Spleen (tissue), 7 donors: ENCODE measurements around the gene CYP4F22.

Experiments used
- POLR2AphosphoS5 ChIP-seq, 3 donors: sonication (generic); formaldehyde crosslinking; IDR thresholded peaks; one replicate each; pipeline ENCODE4 v1.5.1; 2017; ENCODE audit warnings: antibody characterized with exemption in 3 of 3
- TF ChIP-seq, protein P1 (sequence below), 11 experiments: fragments of 200-600 bp in 7 of 11; fragments of 450-650 bp in 4 of 11; sonication (generic) in 4 of 11; IDR thresholded peaks in 8 of 11; conservative IDR thresholded peaks in 3 of 11; 1 replicate in 7 of 11; 2 replicates in 4 of 11; pipeline versions ENCODE4 v1.4.0 to v1.8.0; 2016 to 2021; ENCODE audit warnings: antibody characterized with exemption in 11 of 11, inconsistent platforms in 4 of 11, mild to moderate bottlenecking in 1 of 11
- donor health status: DM: no; HTN: no; CAD: no; lungs with moderate emphysema.
- donor health status: DM: no; HTN: no; CAD: no.
- donor health status: DM: no; HTN: no; CAD: no.

DNA sequence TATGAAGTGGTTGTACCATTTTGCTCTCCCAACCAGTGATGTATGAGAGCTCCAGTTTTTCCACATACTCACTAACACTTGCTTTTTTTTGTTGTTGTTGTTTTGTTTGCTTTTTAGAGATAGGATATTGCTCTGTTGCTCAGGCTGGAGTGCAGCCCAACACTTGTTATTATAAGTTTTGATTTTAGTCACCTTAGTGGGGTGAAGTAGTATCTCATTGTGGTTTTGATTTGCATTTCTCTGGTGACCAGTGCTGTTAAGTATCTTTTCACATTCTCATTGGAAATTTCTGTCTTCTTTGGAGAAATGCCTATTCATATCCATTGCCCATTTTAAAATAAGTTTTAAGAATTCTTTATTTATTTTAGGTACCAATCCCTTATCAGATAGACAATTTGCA lies 31.3 kb downstream of the CYP4F22 start:
- TF ChIP-seq, protein P1, sequence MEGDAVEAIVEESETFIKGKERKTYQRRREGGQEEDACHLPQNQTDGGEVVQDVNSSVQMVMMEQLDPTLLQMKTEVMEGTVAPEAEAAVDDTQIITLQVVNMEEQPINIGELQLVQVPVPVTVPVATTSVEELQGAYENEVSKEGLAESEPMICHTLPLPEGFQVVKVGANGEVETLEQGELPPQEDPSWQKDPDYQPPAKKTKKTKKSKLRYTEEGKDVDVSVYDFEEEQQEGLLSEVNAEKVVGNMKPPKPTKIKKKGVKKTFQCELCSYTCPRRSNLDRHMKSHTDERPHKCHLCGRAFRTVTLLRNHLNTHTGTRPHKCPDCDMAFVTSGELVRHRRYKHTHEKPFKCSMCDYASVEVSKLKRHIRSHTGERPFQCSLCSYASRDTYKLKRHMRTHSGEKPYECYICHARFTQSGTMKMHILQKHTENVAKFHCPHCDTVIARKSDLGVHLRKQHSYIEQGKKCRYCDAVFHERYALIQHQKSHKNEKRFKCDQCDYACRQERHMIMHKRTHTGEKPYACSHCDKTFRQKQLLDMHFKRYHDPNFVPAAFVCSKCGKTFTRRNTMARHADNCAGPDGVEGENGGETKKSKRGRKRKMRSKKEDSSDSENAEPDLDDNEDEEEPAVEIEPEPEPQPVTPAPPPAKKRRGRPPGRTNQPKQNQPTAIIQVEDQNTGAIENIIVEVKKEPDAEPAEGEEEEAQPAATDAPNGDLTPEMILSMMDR (IDR thresholded peaks at IDR 0.05 in 8 of 11, conservative IDR thresholded peaks at IDR 0.05 in 3 of 11), result no peak
- TF ChIP-seq POLR2AphosphoS5 (IDR thresholded peaks at IDR 0.05), result no peak
